ENCODE results near the gene GLB1L2. TPM values are rescaled to one million over a fixed set of nuclear protein-coding genes. Genes with fewer than 3 reads are reported as not detected.

GLB1L2 gene
- total RNA-seq, 1 donor from 2014 or later, result 3.4 TPM

- no peaks in the 10 kb centered on the region for H3K27me3 ChIP-seq (ENCODE audit: control insufficient read depth, insufficient read depth, low read length)
- no peak overlapping the region for H3K4me3 ChIP-seq (ENCODE audit: low read depth, low read length)
- DNase-seq (ENCODE audit: low read depth) (no peak), FAIRE-seq (no peak)
- no peaks in the 10 kb centered on the region for H3K36me3 ChIP-seq (ENCODE audit: control insufficient read depth, insufficient read depth, low read length)
- TF ChIP-seq, protein P1, sequence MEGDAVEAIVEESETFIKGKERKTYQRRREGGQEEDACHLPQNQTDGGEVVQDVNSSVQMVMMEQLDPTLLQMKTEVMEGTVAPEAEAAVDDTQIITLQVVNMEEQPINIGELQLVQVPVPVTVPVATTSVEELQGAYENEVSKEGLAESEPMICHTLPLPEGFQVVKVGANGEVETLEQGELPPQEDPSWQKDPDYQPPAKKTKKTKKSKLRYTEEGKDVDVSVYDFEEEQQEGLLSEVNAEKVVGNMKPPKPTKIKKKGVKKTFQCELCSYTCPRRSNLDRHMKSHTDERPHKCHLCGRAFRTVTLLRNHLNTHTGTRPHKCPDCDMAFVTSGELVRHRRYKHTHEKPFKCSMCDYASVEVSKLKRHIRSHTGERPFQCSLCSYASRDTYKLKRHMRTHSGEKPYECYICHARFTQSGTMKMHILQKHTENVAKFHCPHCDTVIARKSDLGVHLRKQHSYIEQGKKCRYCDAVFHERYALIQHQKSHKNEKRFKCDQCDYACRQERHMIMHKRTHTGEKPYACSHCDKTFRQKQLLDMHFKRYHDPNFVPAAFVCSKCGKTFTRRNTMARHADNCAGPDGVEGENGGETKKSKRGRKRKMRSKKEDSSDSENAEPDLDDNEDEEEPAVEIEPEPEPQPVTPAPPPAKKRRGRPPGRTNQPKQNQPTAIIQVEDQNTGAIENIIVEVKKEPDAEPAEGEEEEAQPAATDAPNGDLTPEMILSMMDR (IDR thresholded peaks at IDR 0.05; ENCODE audit: insufficient read depth, low read length, severe bottlenecking), result no peak
These were observed 38.4 kb upstream of the GLB1L2 start for GRCh38 chr11:134293119-134294113.

GRCh38 chr11:134294664-134295063 is 37.1 kb upstream of the GLB1L2 start:
- H3K27me3 ChIP-seq (ENCODE audit: control insufficient read depth, insufficient read depth, low read length), result no peaks in the 10 kb centered on the region
- DNase-seq (ENCODE audit: low read depth) (no peak), FAIRE-seq (no peak)
- TF ChIP-seq, protein P1 (IDR thresholded peaks at IDR 0.05; ENCODE audit: insufficient read depth, low read length, severe bottlenecking), result no peak
- H3K4me3 ChIP-seq (ENCODE audit: low read depth, low read length), result no peak overlapping the region
- no peaks in the 10 kb centered on the region for H3K36me3 ChIP-seq (ENCODE audit: control insufficient read depth, insufficient read depth, low read length)

GRCh38 chr11:134312223-134312622 is 19.6 kb upstream of the GLB1L2 start:
- Histone ChIP-seq H3K27me3 (ENCODE audit: control insufficient read depth, insufficient read depth, low read length) (no peaks in the 10 kb centered on the region), H3K36me3 (ENCODE audit: control insufficient read depth, insufficient read depth, low read length) (no peaks in the 10 kb centered on the region), H3K4me3 (ENCODE audit: low read depth, low read length) (no peak overlapping the region)
- DNase-seq (ENCODE audit: low read depth) (no peak), FAIRE-seq (no peak)
- TF ChIP-seq, protein P1 (IDR thresholded peaks at IDR 0.05; ENCODE audit: insufficient read depth, low read length, severe bottlenecking), result no peak

DNA sequence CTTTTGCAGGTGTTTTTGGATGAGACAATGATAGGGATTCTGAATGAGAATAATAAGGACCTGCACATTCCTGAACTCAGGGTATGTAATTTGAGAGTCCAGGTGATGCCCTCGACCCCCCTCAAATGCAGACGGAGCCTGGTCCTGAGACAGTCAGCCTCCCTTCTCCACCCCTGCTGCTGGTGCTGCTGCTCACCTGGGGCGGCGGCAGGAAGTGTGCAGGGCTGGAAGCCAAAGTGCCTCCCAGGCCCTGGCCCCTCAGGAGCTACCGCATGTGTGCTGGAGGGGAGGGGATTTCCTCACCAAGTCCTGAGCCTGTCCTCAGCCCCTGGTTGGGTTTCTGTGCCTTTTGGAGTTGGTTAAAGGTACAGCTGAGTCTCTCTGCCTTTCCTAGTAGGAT is 19.0 kb upstream of the GLB1L2 start:
- TF ChIP-seq, protein P1 (IDR thresholded peaks at IDR 0.05; ENCODE audit: insufficient read depth, low read length, severe bottlenecking), result no peak
- no peak overlapping the region for H3K4me3 ChIP-seq (ENCODE audit: low read depth, low read length)
- no peaks in the 10 kb centered on the region for H3K36me3 ChIP-seq (ENCODE audit: control insufficient read depth, insufficient read depth, low read length)
- no peaks in the 10 kb centered on the region for H3K27me3 ChIP-seq (ENCODE audit: control insufficient read depth, insufficient read depth, low read length)
- DNase-seq (ENCODE audit: low read depth), result no peak
- no peak for FAIRE-seq

DNA sequence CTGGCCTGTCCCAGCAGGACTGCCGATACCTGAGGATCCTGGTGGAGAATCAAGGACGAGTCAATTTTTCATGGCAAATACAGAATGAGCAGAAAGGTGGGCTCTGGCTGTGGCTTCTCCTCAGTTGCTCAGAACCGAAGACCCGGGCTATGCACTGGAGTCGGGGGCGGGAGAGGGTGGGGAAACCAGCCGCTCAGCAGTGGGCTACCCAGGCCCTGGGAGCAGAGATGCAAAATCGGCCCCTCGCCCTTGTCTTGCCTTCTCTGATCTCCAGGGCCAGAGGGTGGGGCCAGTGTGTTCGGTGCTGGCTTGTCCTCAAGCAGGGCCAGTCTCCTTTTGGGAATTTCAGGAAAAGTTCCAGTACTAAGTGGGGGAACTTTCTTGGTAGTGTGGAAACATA is 18.4 kb upstream of the GLB1L2 start:
- H3K27me3 ChIP-seq (ENCODE audit: control insufficient read depth, insufficient read depth, low read length), result no peaks in the 10 kb centered on the region

More for the DNA sequence above, 18.4 kb upstream of the GLB1L2 start:
- Histone ChIP-seq H3K4me3 (ENCODE audit: low read depth, low read length) (no peak overlapping the region), H3K36me3 (ENCODE audit: control insufficient read depth, insufficient read depth, low read length) (no peaks in the 10 kb centered on the region)
- DNase-seq (ENCODE audit: low read depth) (no peak), FAIRE-seq (no peak)
- TF ChIP-seq, protein P1 (IDR thresholded peaks at IDR 0.05; ENCODE audit: insufficient read depth, low read length, severe bottlenecking), result no peak

Data from bronchial epithelial cell (primary cell).